ENCODE results near the gene SDHAF1.

The SDHAF1 gene

GRCh38 chr19:36006955-36007354 lies 12.0 kb downstream of the SDHAF1 start:
- H3K27ac ChIP-seq: no peak overlapping the region
- H3K27me3 ChIP-seq (ENCODE audit: insufficient read depth, low read depth): no peaks in the 10 kb centered on the region
- no peak for TF ChIP-seq CTCF (conservative IDR thresholded peaks at IDR 0.05; ENCODE audit: low read depth, low read length)
- no peaks in the 10 kb centered on the region for H3K36me3 ChIP-seq (ENCODE audit: insufficient read depth)
- no peaks in the 10 kb centered on the region for H3K4me1 ChIP-seq (ENCODE audit: low read depth, poor library complexity, severe bottlenecking)
- no peaks in the 10 kb centered on the region for H4K20me1 ChIP-seq (ENCODE audit: insufficient read depth)
- H3K4me2 ChIP-seq: no peak overlapping the region
- H3K9ac ChIP-seq: no peak overlapping the region
- H3K79me2 ChIP-seq (ENCODE audit: insufficient read depth, low read depth): no peaks in the 10 kb centered on the region
- no peak overlapping the region for H3K4me3 ChIP-seq (IDR thresholded peaks at IDR 0.05; ENCODE audit: insufficient read depth, low read depth, low read length)
- no peak overlapping the region for H2AFZ ChIP-seq (ENCODE audit: low read depth)

- peaks cover 5% of the 10 kb centered on the region for H3K4me1 ChIP-seq (ENCODE audit: low read depth, poor library complexity, severe bottlenecking)
- no peak within 1 kb of the TSS for H3K27ac ChIP-seq
- H4K20me1 ChIP-seq (ENCODE audit: insufficient read depth): no peaks in the 10 kb centered on the region
- H3K36me3 ChIP-seq (ENCODE audit: insufficient read depth): no peaks in the 10 kb centered on the region
- peak within 1 kb of the TSS; percentile 39; the same call in 1 of the 2 replicates for H3K4me2 ChIP-seq
- H3K27me3 ChIP-seq (ENCODE audit: insufficient read depth, low read depth): no peaks in the 10 kb centered on the region
- H3K79me2 ChIP-seq (ENCODE audit: insufficient read depth, low read depth): no peaks in the 10 kb centered on the region; the same call in 1 of the 2 replicates
- no peak for TF ChIP-seq CTCF (conservative IDR thresholded peaks at IDR 0.05; ENCODE audit: low read depth, low read length)
- no peak within 1 kb of the TSS for H3K9ac ChIP-seq
- no peak within 1 kb of the TSS for H3K4me3 ChIP-seq (IDR thresholded peaks at IDR 0.05; ENCODE audit: insufficient read depth, low read depth, low read length)
- H2AFZ ChIP-seq (ENCODE audit: low read depth): no peak within 1 kb of the TSS
Observed at GRCh38 chr19:36008336-36008978, 13.5 kb downstream of the SDHAF1 start, which contains the start of gene SYNE4. Gene SYNE4 (minus strand): TSS chr19:36008813. CDS start chr19:36008681, 132 bp downstream.

- H3K4me1 ChIP-seq (ENCODE audit: low read depth, poor library complexity, severe bottlenecking): peaks cover 5% of the 10 kb centered on the region
- no peak overlapping the region for H3K4me3 ChIP-seq (IDR thresholded peaks at IDR 0.05; ENCODE audit: insufficient read depth, low read depth, low read length)
- no peak overlapping the region for H3K27ac ChIP-seq
- TF ChIP-seq CTCF (conservative IDR thresholded peaks at IDR 0.05; ENCODE audit: low read depth, low read length): no peak
- H3K36me3 ChIP-seq (ENCODE audit: insufficient read depth): no peaks in the 10 kb centered on the region
- H3K4me2 ChIP-seq: peak overlapping the region; percentile 39; the same call in 1 of the 2 replicates
- H2AFZ ChIP-seq (ENCODE audit: low read depth): no peak overlapping the region
- H3K79me2 ChIP-seq (ENCODE audit: insufficient read depth, low read depth): no peaks in the 10 kb centered on the region; the same call in 1 of the 2 replicates
- no peak overlapping the region for H3K9ac ChIP-seq
- no peaks in the 10 kb centered on the region for H4K20me1 ChIP-seq (ENCODE audit: insufficient read depth)
- H3K27me3 ChIP-seq (ENCODE audit: insufficient read depth, low read depth): no peaks in the 10 kb centered on the region
Observed at GRCh38 chr19:36009220-36009619, 14.2 kb downstream of the SDHAF1 start.

- H3K36me3 ChIP-seq (ENCODE audit: insufficient read depth): no peaks in the 10 kb centered on the region
- H3K4me3 ChIP-seq (IDR thresholded peaks at IDR 0.05; ENCODE audit: insufficient read depth, low read depth, low read length): no peak overlapping the region
- no peaks in the 10 kb centered on the region for H4K20me1 ChIP-seq (ENCODE audit: insufficient read depth)
- H3K4me1 ChIP-seq (ENCODE audit: low read depth, poor library complexity, severe bottlenecking): peaks cover 6% of the 10 kb centered on the region
- no peak overlapping the region for H3K27ac ChIP-seq
- peaks cover 3% of the 10 kb centered on the region; the same call in 1 of the 2 replicates for H3K79me2 ChIP-seq (ENCODE audit: insufficient read depth, low read depth)
- no peaks in the 10 kb centered on the region for H3K27me3 ChIP-seq (ENCODE audit: insufficient read depth, low read depth)
- no peak for TF ChIP-seq CTCF (conservative IDR thresholded peaks at IDR 0.05; ENCODE audit: low read depth, low read length)
- H2AFZ ChIP-seq (ENCODE audit: low read depth): no peak overlapping the region
- no peak overlapping the region for H3K9ac ChIP-seq
- no peak overlapping the region for H3K4me2 ChIP-seq
Observed at GRCh38 chr19:36009633-36010379, 14.8 kb downstream of the SDHAF1 start.
